Measurements from ENCODE around the gene VPS18.
A peak's percentile ranks its signal among the peaks of the same experiment; 100 is the strongest.

Gene VPS18

GRCh38 chr15:40949756-40950207, 55.5 kb downstream of the VPS18 start:
- TF ChIP-seq ZFX (IDR thresholded peaks at IDR 0.05) = no peak
- TF ChIP-seq, protein P1, sequence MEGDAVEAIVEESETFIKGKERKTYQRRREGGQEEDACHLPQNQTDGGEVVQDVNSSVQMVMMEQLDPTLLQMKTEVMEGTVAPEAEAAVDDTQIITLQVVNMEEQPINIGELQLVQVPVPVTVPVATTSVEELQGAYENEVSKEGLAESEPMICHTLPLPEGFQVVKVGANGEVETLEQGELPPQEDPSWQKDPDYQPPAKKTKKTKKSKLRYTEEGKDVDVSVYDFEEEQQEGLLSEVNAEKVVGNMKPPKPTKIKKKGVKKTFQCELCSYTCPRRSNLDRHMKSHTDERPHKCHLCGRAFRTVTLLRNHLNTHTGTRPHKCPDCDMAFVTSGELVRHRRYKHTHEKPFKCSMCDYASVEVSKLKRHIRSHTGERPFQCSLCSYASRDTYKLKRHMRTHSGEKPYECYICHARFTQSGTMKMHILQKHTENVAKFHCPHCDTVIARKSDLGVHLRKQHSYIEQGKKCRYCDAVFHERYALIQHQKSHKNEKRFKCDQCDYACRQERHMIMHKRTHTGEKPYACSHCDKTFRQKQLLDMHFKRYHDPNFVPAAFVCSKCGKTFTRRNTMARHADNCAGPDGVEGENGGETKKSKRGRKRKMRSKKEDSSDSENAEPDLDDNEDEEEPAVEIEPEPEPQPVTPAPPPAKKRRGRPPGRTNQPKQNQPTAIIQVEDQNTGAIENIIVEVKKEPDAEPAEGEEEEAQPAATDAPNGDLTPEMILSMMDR (conservative IDR thresholded peaks at IDR 0.05) = no peak
- H3K27ac ChIP-seq = no peak overlapping the region

DNA sequence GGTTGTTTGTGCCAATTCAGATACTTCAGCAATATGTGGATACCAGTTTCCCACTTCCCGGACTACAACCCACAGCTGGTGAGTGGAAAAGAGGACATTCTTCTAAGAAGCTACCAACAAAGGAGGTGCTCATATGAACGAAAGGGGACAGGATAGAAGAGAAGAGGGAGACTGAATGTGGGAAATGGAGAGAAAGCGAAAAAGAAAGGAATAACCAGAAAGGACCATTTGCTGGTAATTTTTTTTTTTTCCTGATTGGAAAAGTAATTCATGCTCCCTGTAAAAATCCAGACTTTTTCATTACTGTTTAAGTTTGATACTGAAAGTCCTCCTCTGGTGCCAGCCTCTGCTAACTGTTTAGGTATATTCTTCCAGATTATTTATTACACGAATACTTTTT, 57.5 kb downstream of the VPS18 start:
- no peak for TF ChIP-seq ZFX (IDR thresholded peaks at IDR 0.05)
- TF ChIP-seq, protein P1 (conservative IDR thresholded peaks at IDR 0.05) = no peak
- H3K27ac ChIP-seq = no peak overlapping the region

- H3K27ac ChIP-seq = peak overlapping the region; percentile 72
- no peak; the same call in 1 of the 2 replicates for TF ChIP-seq ZFX (IDR thresholded peaks at IDR 0.05)
- TF ChIP-seq, protein P1 (conservative IDR thresholded peaks at IDR 0.05) = no peak
Measured at GRCh38 chr15:40952301-40952900, 58.2 kb downstream of the VPS18 start.

- TF ChIP-seq ZFX (IDR thresholded peaks at IDR 0.05) = peak; percentile 62; the same call in 1 of the 2 replicates
- TF ChIP-seq, protein P1 (conservative IDR thresholded peaks at IDR 0.05) = no peak
- peak within 1 kb of the TSS; percentile 72 for H3K27ac ChIP-seq
Measured at GRCh38 chr15:40952901-40953712, 58.9 kb downstream of the VPS18 start, which contains the start of gene CHAC1. Gene CHAC1, plus strand, starts transcription at chr15:40953471. Its CDS starts 113 bp downstream, at chr15:40953584.

All from C4-2B (cell line).